HCT116 (cell line): ENCODE data around the gene DDX3X. TPM values are rescaled to one million over a fixed set of nuclear protein-coding genes. Genes with fewer than 3 reads are reported as not detected.

Experiments used
- ATAC-seq: fragments of 200-7000 bp; cut with Tn5 transposase; 2 replicates; pipeline ENCODE4 v1.9.1; 2020; ENCODE audit warnings: mild to moderate bottlenecking, moderate library complexity
- BruUV-seq: library from RNA; stranded (reverse); fragments of 400-500 nt; replicated peaks from 2 replicates; lab custom pipeline; 2021; lab: Mats Ljungman, UMichigan
- CTCF ChIA-PET: fragments of 300-600 bp; sonication (Branson Sonifier 250); formaldehyde crosslinking; loops from one replicate; lab custom pipeline; 2021; ENCODE audit warnings: antibody characterized with exemption; lab: Charles Lee
- POLR2A ChIA-PET: fragments of 300-600, 350-600 bp; sonication (Branson Sonifier 250); formaldehyde crosslinking; loops from one replicate; lab custom pipeline; 2021; ENCODE audit warnings: antibody characterized with exemption; lab: Charles Lee
- RAD21 ChIA-PET, 2 experiments: fragments of 300-600 bp; sonication (Branson Sonifier 250); formaldehyde crosslinking; loops; one replicate each; lab custom pipeline; 2023; ENCODE audit warnings: low total read pairs in 2 of 2; ENCODE audit not compliant: uncharacterized antibody in 2 of 2, unreplicated experiment in 2 of 2, low non-redundant PET in 1 of 2; lab: Charles Lee
- DNase-seq: peaks from one replicate; pipeline ENCODE4 v3.0.0-alpha.2; 2010; ENCODE audit warnings: low read depth, low spot score
- H2AFZ ChIP-seq: fragments of 200-600 bp; shearing (Covaris generic), sonication (generic); 2 replicates; pipeline ENCODE4 v1.6.1; 2017; ENCODE audit warnings: low read depth, mixed run types, mixed read lengths, antibody characterized with exemption, low read length; ENCODE audit not compliant: poor library complexity, severe bottlenecking
- H3K27ac ChIP-seq: 2 replicates; pipeline ENCODE4 v1.5.1; 2012; ENCODE audit warnings: low read depth, low read length
- H3K27me3 ChIP-seq: fragments of 200-600 bp; sonication (generic); 2 replicates; pipeline ENCODE4 v1.6.1; 2016; ENCODE audit warnings: mixed run types, low read length, mixed read lengths; ENCODE audit not compliant: insufficient read depth
- H3K36me3 ChIP-seq, 2 experiments: fragments of 200-500 bp in 1 of 2; fragments of 200-600 bp in 1 of 2; sonication (Bioruptor generic) in 1 of 2; sonication (generic) in 1 of 2; 2 replicates each; pipeline versions ENCODE4 v1.5.1 to v1.6.1; 2014 to 2016; ENCODE audit warnings: low read length in 2 of 2, inconsistent platforms in 1 of 2, mixed read lengths in 1 of 2, mixed run types in 1 of 2; ENCODE audit not compliant: insufficient read depth in 2 of 2, control insufficient read depth in 1 of 2
- H3K4me1 ChIP-seq, 2 experiments: fragments of 200-600 bp in 1 of 2; sonication (generic) in 1 of 2; 2 replicates each; pipeline versions ENCODE4 v1.5.1 to v1.6.1; 2012 to 2017; ENCODE audit warnings: low read length in 2 of 2, inconsistent platforms in 1 of 2, mild to moderate bottlenecking in 1 of 2, mixed read lengths in 1 of 2, mixed run types in 1 of 2, moderate library complexity in 1 of 2; ENCODE audit not compliant: insufficient read depth in 2 of 2, control insufficient read depth in 1 of 2
- H3K4me2 ChIP-seq: fragments of 200-600 bp; sonication (generic); 2 replicates; pipeline ENCODE4 v1.6.1; 2017; ENCODE audit warnings: mixed run types, low read length, mixed read lengths
- H3K4me3 ChIP-seq, 2 experiments: fragments of 200-600 bp in 1 of 2; sonication (generic) in 1 of 2; replicated peaks in 1 of 2; 2 replicates each; pipeline ENCODE4 v1.5.1; 2011 to 2016; ENCODE audit warnings: low read length in 2 of 2, control low read depth in 1 of 2, low read depth in 1 of 2, mild to moderate bottlenecking in 1 of 2, mixed read lengths in 1 of 2, mixed run types in 1 of 2
- H3K79me2 ChIP-seq: fragments of 200-600 bp; sonication (generic); 2 replicates; pipeline ENCODE4 v1.6.1; 2017; ENCODE audit warnings: mild to moderate bottlenecking, mixed run types, low read length, moderate library complexity, mixed read lengths; ENCODE audit not compliant: insufficient read depth
- H3K9ac ChIP-seq: fragments of 200-600 bp; sonication (generic); 2 replicates; pipeline ENCODE4 v1.6.1; 2016; ENCODE audit warnings: low read length, mixed read lengths
- H3K9me2 ChIP-seq: fragments of 200-600 bp; sonication (generic), shearing (Covaris generic); 2 replicates; pipeline ENCODE4 v1.6.1; 2017; ENCODE audit warnings: mixed run types, mild to moderate bottlenecking, moderate library complexity; ENCODE audit not compliant: insufficient read depth
- H3K9me3 ChIP-seq, 2 experiments: fragments of 200-500 bp in 1 of 2; fragments of 200-600 bp in 1 of 2; sonication (Bioruptor generic) in 1 of 2; sonication (generic) in 1 of 2; 2 replicates each; pipeline ENCODE4 v1.6.1; 2014 to 2017; ENCODE audit warnings: low read length in 2 of 2, mixed read lengths in 2 of 2, inconsistent platforms in 1 of 2, low read depth in 1 of 2, mild to moderate bottlenecking in 1 of 2, mixed run types in 1 of 2, moderate library complexity in 1 of 2; ENCODE audit not compliant: control insufficient read depth in 1 of 2, insufficient read depth in 1 of 2
- H4K20me1 ChIP-seq: fragments of 200-600 bp; sonication (generic), shearing (Covaris generic); 2 replicates; pipeline ENCODE4 v1.6.1; 2017; ENCODE audit warnings: mixed run types, mild to moderate bottlenecking, moderate library complexity; ENCODE audit not compliant: insufficient read depth
- EGR1 ChIP-seq: IDR thresholded peaks from 2 replicates; pipeline ENCODE4 v1.6.1; 2012; ENCODE audit warnings: low read depth
- EZH2phosphoT487 ChIP-seq: fragments of 200-600 bp; IDR thresholded peaks from 2 replicates; pipeline ENCODE4 v1.6.1; 2018; ENCODE audit warnings: antibody characterized with exemption, borderline replicate concordance
- FOSL1 ChIP-seq: IDR thresholded peaks from 2 replicates; pipeline ENCODE4 v1.6.1; 2012; ENCODE audit warnings: low read depth
- JUND ChIP-seq: IDR thresholded peaks from 2 replicates; pipeline ENCODE4 v1.6.1; 2012
- SIN3A ChIP-seq: IDR thresholded peaks from 2 replicates; pipeline ENCODE4 v1.6.1; 2012; ENCODE audit warnings: low read depth
- SP1 ChIP-seq: IDR thresholded peaks from 2 replicates; pipeline ENCODE4 v1.6.1; 2012; ENCODE audit warnings: low read depth
- ZNF274 ChIP-seq: fragments of 200-500 bp; sonication (Bioruptor generic); IDR thresholded peaks from 2 replicates; pipeline ENCODE4 v1.6.1; 2014; ENCODE audit warnings: mild to moderate bottlenecking, low read depth, low read length, inconsistent platforms
- intact Hi-C: fragments of 100-400 bp; cut with micrococcal nuclease; formaldehyde crosslinking; loops from 2 replicates; pipeline ENCODE4 v1.10.0; 2022
- total RNA-seq: library from RNA; stranded (reverse); gene quantifications from one replicate; pipeline ENCODE4 v1.2.1, GENCODE V29; 2021; ENCODE audit not compliant: unreplicated experiment
- TF ChIP-seq, protein P1 (sequence below): IDR thresholded peaks from 2 replicates; pipeline ENCODE4 v1.6.1; 2012; ENCODE audit warnings: low read depth

Gene DDX3X
- total RNA-seq, 1 experiment from 2014 or later: 253 TPM

DNA sequence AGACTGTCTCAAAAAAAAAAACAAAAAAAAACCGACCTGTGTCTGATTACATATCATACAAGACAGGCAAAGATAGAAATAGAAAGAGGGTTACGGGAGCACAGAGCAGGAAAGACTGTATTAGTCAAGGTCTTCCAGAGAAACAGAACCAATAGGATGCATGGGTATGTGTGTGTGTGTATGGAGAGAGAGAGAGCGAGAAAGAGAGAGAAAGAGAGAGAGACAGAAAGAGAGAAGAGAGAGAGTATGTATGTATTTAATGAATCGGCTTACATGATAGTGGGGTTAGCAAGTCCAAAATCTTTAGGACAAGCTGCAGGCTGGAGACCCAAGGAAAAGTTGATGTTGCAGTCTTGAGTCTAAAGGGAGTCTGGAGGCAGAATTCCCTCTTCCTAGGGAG is 7.5 kb upstream of the DDX3X start (continued):
- TF ChIP-seq, protein P1, sequence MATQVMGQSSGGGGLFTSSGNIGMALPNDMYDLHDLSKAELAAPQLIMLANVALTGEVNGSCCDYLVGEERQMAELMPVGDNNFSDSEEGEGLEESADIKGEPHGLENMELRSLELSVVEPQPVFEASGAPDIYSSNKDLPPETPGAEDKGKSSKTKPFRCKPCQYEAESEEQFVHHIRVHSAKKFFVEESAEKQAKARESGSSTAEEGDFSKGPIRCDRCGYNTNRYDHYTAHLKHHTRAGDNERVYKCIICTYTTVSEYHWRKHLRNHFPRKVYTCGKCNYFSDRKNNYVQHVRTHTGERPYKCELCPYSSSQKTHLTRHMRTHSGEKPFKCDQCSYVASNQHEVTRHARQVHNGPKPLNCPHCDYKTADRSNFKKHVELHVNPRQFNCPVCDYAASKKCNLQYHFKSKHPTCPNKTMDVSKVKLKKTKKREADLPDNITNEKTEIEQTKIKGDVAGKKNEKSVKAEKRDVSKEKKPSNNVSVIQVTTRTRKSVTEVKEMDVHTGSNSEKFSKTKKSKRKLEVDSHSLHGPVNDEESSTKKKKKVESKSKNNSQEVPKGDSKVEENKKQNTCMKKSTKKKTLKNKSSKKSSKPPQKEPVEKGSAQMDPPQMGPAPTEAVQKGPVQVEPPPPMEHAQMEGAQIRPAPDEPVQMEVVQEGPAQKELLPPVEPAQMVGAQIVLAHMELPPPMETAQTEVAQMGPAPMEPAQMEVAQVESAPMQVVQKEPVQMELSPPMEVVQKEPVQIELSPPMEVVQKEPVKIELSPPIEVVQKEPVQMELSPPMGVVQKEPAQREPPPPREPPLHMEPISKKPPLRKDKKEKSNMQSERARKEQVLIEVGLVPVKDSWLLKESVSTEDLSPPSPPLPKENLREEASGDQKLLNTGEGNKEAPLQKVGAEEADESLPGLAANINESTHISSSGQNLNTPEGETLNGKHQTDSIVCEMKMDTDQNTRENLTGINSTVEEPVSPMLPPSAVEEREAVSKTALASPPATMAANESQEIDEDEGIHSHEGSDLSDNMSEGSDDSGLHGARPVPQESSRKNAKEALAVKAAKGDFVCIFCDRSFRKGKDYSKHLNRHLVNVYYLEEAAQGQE: no peak
- TF ChIP-seq ZNF274: no peak
- no peak for TF ChIP-seq SIN3A

DNA sequence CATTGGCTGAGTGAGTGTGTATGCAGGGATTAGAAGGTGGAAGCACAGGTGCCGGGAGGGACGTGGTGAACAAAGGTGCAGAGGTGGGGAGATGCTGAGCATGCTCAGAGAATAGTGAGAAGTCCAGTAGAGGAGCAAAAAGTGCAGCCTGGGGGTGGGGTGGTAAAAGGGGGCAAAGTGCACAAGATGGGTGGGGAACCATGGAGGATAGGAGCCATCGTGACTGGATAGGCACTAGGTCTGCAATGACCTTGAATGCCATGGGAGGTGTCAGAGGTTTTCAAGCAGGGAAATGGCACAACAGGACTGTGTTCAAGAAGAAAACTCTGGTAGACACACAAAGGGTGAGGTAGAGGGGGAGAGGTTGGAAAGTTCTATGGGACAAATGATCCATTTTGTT is 6.6 kb upstream of the DDX3X start:
- BruUV-seq: no TSS peak
- ATAC-seq: no peak
- no peaks in the 10 kb centered on the region for H3K36me3 ChIP-seq
- no peaks in the 10 kb centered on the region for H3K9me2 ChIP-seq
- no peak overlapping the region for H3K27ac ChIP-seq
- ChIA-PET POLR2A (no interaction called here), RAD21 (no interaction called here), CTCF (no interaction called here)
- no peak overlapping the region for H3K9ac ChIP-seq
- TF ChIP-seq, protein P1: no peak
- TF ChIP-seq JUND: no peak
- TF ChIP-seq EGR1: no peak
- no peak for TF ChIP-seq ZNF274
- no peak for TF ChIP-seq FOSL1
- no peak for TF ChIP-seq EZH2phosphoT487
- no peak for TF ChIP-seq SP1
- DNase-seq: no peak
- peaks cover 5 to 22% of the 10 kb centered on the region in 2 experiments; a peak in 3 of 4 replicates for H3K4me1 ChIP-seq
- H3K79me2 ChIP-seq: no peaks in the 10 kb centered on the region
- H3K27me3 ChIP-seq: no peaks in the 10 kb centered on the region
- H3K4me3 ChIP-seq: no peak overlapping the region
- intact Hi-C loops: no loop called here
- no peak overlapping the region for H3K4me2 ChIP-seq
- no peaks in the 10 kb centered on the region for H3K9me3 ChIP-seq
- no peak overlapping the region for H2AFZ ChIP-seq
- H4K20me1 ChIP-seq: no peaks in the 10 kb centered on the region
